Measurements from ENCODE around the gene PLEKHF1.
"Not testable (repeated sequence)": the region's sequence is repeated elsewhere in the genome, so short reads cannot be mapped to it uniquely, and the experiment has no call there.

Gene PLEKHF1

GRCh38 chr19:29704562-29705558, 39.6 kb downstream of the PLEKHF1 start:
- DNase-seq: no peak

GRCh38 chr19:29705706-29706105, 40.4 kb downstream of the PLEKHF1 start:
- DNase-seq: no peak

GRCh38 chr19:29706635-29707034, 41.4 kb downstream of the PLEKHF1 start:
- DNase-seq: no peak

GRCh38 chr19:29708554-29709439, 43.5 kb downstream of the PLEKHF1 start:
- DNase-seq: no peak

GRCh38 chr19:29709440-29709798, 44.2 kb downstream of the PLEKHF1 start:
- not testable (repeated sequence) for DNase-seq

- no peak for DNase-seq
Observed at GRCh38 chr19:29711584-29712132, 46.4 kb downstream of the PLEKHF1 start.

GRCh38 chr19:29712744-29713516, 47.7 kb downstream of the PLEKHF1 start:
- DNase-seq: no peak

GRCh38 chr19:29714371-29714952, 49.2 kb downstream of the PLEKHF1 start:
- no peak for DNase-seq

GRCh38 chr19:29714953-29715700, 49.9 kb downstream of the PLEKHF1 start, which contains the start of gene C19orf12:
Gene C19orf12, minus strand, starts transcription at chr19:29715261. Its CDS starts 6,848 bp downstream, at chr19:29708413.
- DNase-seq: peak; percentile 57

GRCh38 chr19:29715701-29716581, 50.7 kb downstream of the PLEKHF1 start:
- DNase-seq: peak; percentile 7

- DNase-seq: no peak
Observed at GRCh38 chr19:29717051-29717450, 51.8 kb downstream of the PLEKHF1 start.

- no peak for DNase-seq
Observed at GRCh38 chr19:29724102-29724641, 58.9 kb downstream of the PLEKHF1 start.

GRCh38 chr19:29724746-29725145, 59.5 kb downstream of the PLEKHF1 start:
- no peak for DNase-seq

Measured in NCI-H2171 treated with DMSO at 0.1 percent for 48 hours (cell line).